CD14-positive monocyte (primary cell): ENCODE measurements around the gene OR2H2. TPM values are rescaled to one million over a fixed set of nuclear protein-coding genes. Genes with fewer than 3 reads are reported as not detected.

ENCODE experiments used
- DNase-seq, 3 donors: peaks; one replicate each; pipeline ENCODE4 v3.0.0-alpha.2; 2011 to 2022
- H2AFZ ChIP-seq: 2 replicates; pipeline ENCODE4 v1.6.0; 2012; ENCODE audit warnings: mild to moderate bottlenecking, low read depth, low read length, inconsistent platforms; ENCODE audit not compliant: insufficient read depth, poor library complexity, severe bottlenecking
- H3K27ac ChIP-seq, 2 donors: 1 replicate in 1 of 2; 2 replicates in 1 of 2; pipeline ENCODE4 v1.5.1; 2012 to 2013; ENCODE audit warnings: low read length in 2 of 2, control low read depth in 1 of 2, inconsistent platforms in 1 of 2, low read depth in 1 of 2, mild to moderate bottlenecking in 1 of 2
- H3K27me3 ChIP-seq, 2 donors: one replicate each; pipeline versions ENCODE4 v1.6.0 to v1.6.1; 2011 to 2013; ENCODE audit warnings: low read length in 2 of 2; ENCODE audit not compliant: control insufficient read depth in 2 of 2, insufficient read depth in 2 of 2
- H3K36me3 ChIP-seq, 2 donors: replicated peaks in 1 of 2; 1 replicate in 1 of 2; 2 replicates in 1 of 2; pipeline versions ENCODE4 v1.5.1 to v1.6.1; 2012 to 2013; ENCODE audit warnings: low read length in 2 of 2, control low read depth in 1 of 2, inconsistent platforms in 1 of 2, mild to moderate bottlenecking in 1 of 2; ENCODE audit not compliant: insufficient read depth in 2 of 2, control insufficient read depth in 1 of 2
- H3K4me1 ChIP-seq, 2 donors: 1 replicate in 1 of 2; 2 replicates in 1 of 2; pipeline versions ENCODE4 v1.5.1 to v1.6.1; 2012 to 2013; ENCODE audit warnings: low read length in 2 of 2, control low read depth in 1 of 2, inconsistent platforms in 1 of 2, mild to moderate bottlenecking in 1 of 2, moderate library complexity in 1 of 2; ENCODE audit not compliant: insufficient read depth in 2 of 2, control insufficient read depth in 1 of 2
- H3K4me2 ChIP-seq: replicated peaks from 2 replicates; pipeline ENCODE3; 2012; ENCODE audit warnings: low read length, moderate library complexity, mild to moderate bottlenecking; ENCODE audit not compliant: poor library complexity, severe bottlenecking; ENCODE audit errors: extremely low read depth
- H3K4me3 ChIP-seq, 3 experiments: fragments of 200-600 bp in 1 of 3; sonication (generic) in 1 of 3; replicated peaks in 1 of 3; 1 replicate in 2 of 3; 2 replicates in 1 of 3; pipeline ENCODE4 v1.5.1; 2011 to 2013; ENCODE audit warnings: low read length in 3 of 3, mild to moderate bottlenecking in 3 of 3, control low read depth in 2 of 3, low read depth in 2 of 3, inconsistent platforms in 1 of 3, moderate library complexity in 1 of 3
- H3K79me2 ChIP-seq: 2 replicates; pipeline ENCODE4 v1.6.0; 2012; ENCODE audit warnings: mild to moderate bottlenecking, control low read depth, inconsistent platforms, low read length, moderate library complexity; ENCODE audit not compliant: insufficient read depth
- H3K9ac ChIP-seq: 2 replicates; pipeline ENCODE4 v1.6.0; 2017; ENCODE audit warnings: low read length, mild to moderate bottlenecking; ENCODE audit not compliant: insufficient read depth, poor library complexity, severe bottlenecking
- H3K9me3 ChIP-seq, 2 donors: replicated peaks in 1 of 2; 1 replicate in 1 of 2; 2 replicates in 1 of 2; pipeline versions ENCODE4 v1.5.1 to v1.6.1; 2012 to 2013; ENCODE audit warnings: low read length in 2 of 2, control low read depth in 1 of 2; ENCODE audit not compliant: control insufficient read depth in 1 of 2, insufficient read depth in 1 of 2
- H4K20me1 ChIP-seq: 2 replicates; pipeline ENCODE4 v1.6.0; 2012; ENCODE audit warnings: mild to moderate bottlenecking, low read length, control low read depth, moderate library complexity; ENCODE audit not compliant: insufficient read depth
- H3K27ac Mint-ChIP-seq, 7 donors: one replicate each; pipeline ENCODE4 v1.8.0; 2020; ENCODE audit warnings: mild to moderate bottlenecking in 7 of 7, mixed read lengths in 7 of 7, moderate library complexity in 6 of 7, inconsistent platforms in 2 of 7
- H3K27me3 Mint-ChIP-seq, 3 donors: one replicate each; pipeline ENCODE4 v1.8.0; 2021 to 2022; ENCODE audit warnings: low read depth in 3 of 3, mild to moderate bottlenecking in 3 of 3, mixed read lengths in 3 of 3, moderate library complexity in 3 of 3, inconsistent platforms in 1 of 3
- H3K36me3 Mint-ChIP-seq, 2 donors: one replicate each; pipeline ENCODE4 v1.8.0; 2020; ENCODE audit warnings: mixed read lengths in 2 of 2, inconsistent platforms in 1 of 2, mild to moderate bottlenecking in 1 of 2
- H3K4me1 Mint-ChIP-seq: one replicate; pipeline ENCODE4 v1.8.0; 2020; ENCODE audit warnings: mild to moderate bottlenecking, mixed read lengths
- H3K4me3 Mint-ChIP-seq, 2 donors: one replicate each; pipeline ENCODE4 v1.8.0; 2020; ENCODE audit warnings: mild to moderate bottlenecking in 2 of 2, mixed read lengths in 2 of 2, moderate library complexity in 1 of 2
- H3K9me3 Mint-ChIP-seq, 7 donors: one replicate each; pipeline ENCODE4 v1.8.0; 2020 to 2022; ENCODE audit warnings: mixed read lengths in 7 of 7, mild to moderate bottlenecking in 6 of 7, moderate library complexity in 6 of 7, inconsistent platforms in 2 of 7
- WGBS: methylation state at CpG from one replicate; pipeline ENCODE4 v1.1.5; 2013; ENCODE audit warnings: missing lambda C conversion rate; ENCODE audit not compliant: insufficient coverage; 5-methylcytosine and 5-hydroxymethylcytosine counted together
- intact Hi-C, 2 donors: fragments of 100-400 bp; cut with micrococcal nuclease; formaldehyde crosslinking; loops; one replicate each; pipeline versions ENCODE4 v1.15.0 to v1.15.1; 2023
- polyA plus RNA-seq, 3 donors: library from polyadenylated mRNA; depleted of rRNA in 1 of 3; unstranded in 2 of 3; stranded (reverse) in 1 of 3; fragments of 300-500 nt in 2 of 3; fragments of >200 nt in 1 of 3; fragmentation: Illumina TruSeq in 2 of 3; gene quantifications; 1 replicate in 2 of 3; 2 replicates in 1 of 3; pipeline ENCODE4 v1.2.3, GENCODE V29; 2012 to 2021
- TF ChIP-seq, protein P1 (sequence below): fragments of 200-600 bp; IDR thresholded peaks from one replicate; pipeline ENCODE4 v1.8.0; 2022; ENCODE audit warnings: antibody characterized with exemption, mild to moderate bottlenecking

The OR2H2 gene
- polyA plus RNA-seq, 3 donors = not detected

DNA sequence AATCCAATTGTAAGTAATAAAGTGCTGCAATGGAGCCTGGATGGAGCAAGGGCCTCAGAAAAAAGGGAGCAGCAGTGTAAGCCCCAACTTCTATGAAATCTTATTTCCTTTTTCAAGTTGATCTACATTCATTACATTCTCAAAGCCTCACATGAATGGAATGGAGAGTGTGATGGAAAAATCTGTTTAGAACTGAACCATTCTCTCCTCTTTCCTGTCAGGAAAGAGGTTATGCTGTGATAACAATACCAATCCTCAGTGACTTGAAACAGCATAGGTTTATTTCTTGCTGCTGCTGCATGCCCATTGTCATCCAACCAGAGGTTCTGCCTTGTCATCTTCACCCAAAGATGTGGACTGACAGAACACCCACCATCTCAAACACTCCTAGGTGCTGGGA, 8.9 kb upstream of the OR2H2 start:
- H3K4me1 ChIP-seq = no peaks in the 10 kb centered on the region
- intact Hi-C loops = no loop called here
- no peaks in the 10 kb centered on the region for H3K27me3 ChIP-seq
- no peak for DNase-seq
- H3K4me3 ChIP-seq = no peak overlapping the region
- H3K36me3 ChIP-seq = no peaks in the 10 kb centered on the region
- H3K79me2 ChIP-seq = no peaks in the 10 kb centered on the region
- TF ChIP-seq, protein P1, sequence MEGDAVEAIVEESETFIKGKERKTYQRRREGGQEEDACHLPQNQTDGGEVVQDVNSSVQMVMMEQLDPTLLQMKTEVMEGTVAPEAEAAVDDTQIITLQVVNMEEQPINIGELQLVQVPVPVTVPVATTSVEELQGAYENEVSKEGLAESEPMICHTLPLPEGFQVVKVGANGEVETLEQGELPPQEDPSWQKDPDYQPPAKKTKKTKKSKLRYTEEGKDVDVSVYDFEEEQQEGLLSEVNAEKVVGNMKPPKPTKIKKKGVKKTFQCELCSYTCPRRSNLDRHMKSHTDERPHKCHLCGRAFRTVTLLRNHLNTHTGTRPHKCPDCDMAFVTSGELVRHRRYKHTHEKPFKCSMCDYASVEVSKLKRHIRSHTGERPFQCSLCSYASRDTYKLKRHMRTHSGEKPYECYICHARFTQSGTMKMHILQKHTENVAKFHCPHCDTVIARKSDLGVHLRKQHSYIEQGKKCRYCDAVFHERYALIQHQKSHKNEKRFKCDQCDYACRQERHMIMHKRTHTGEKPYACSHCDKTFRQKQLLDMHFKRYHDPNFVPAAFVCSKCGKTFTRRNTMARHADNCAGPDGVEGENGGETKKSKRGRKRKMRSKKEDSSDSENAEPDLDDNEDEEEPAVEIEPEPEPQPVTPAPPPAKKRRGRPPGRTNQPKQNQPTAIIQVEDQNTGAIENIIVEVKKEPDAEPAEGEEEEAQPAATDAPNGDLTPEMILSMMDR = no peak
- Mint-ChIP-seq H3K27ac (no peak overlapping the region), H3K9me3 (peaks cover 0 to 3% (median 0%) of the 10 kb centered on the region in 7 donors), H3K36me3 (no peaks in the 10 kb centered on the region), H3K4me1 (no peaks in the 10 kb centered on the region), H3K4me3 (no peak overlapping the region), H3K27me3 (peaks cover 6 to 18% (median 6%) of the 10 kb centered on the region in 3 donors)
- H2AFZ ChIP-seq = no peak overlapping the region
- H3K9ac ChIP-seq = no peak overlapping the region
- H3K9me3 ChIP-seq = no peaks in the 10 kb centered on the region
- H3K4me2 ChIP-seq = no peak overlapping the region
- no peaks in the 10 kb centered on the region for H4K20me1 ChIP-seq
- H3K27ac ChIP-seq = no peak overlapping the region

DNA sequence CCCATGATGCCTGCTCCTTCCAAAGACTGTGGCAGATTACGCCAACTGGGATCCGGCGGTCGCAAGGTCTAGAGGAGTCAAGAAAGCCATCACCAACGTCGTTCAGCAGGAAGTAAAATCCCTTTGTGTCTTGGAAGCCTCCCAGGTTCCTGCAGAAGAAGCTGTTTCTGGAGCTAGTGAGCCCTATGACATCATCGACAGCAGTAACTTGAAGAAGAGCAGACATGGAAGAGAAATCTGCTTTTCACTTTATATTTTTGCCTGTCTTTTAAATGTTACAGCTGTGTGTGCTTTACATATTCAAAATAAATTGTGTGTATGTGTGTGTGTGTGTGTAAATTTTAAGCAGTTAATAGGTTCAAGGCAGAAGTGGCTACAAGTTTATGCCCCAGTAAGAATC, 7.4 kb upstream of the OR2H2 start:
- Histone ChIP-seq H4K20me1 (no peaks in the 10 kb centered on the region), H3K79me2 (no peaks in the 10 kb centered on the region), H3K9me3 (no peaks in the 10 kb centered on the region), H3K4me3 (no peak overlapping the region), H3K36me3 (no peaks in the 10 kb centered on the region), H3K9ac (no peak overlapping the region), H3K4me2 (no peak overlapping the region), H2AFZ (no peak overlapping the region), H3K4me1 (no peaks in the 10 kb centered on the region), H3K27ac (no peak overlapping the region), H3K27me3 (no peaks in the 10 kb centered on the region)
- Mint-ChIP-seq H3K9me3 (peaks cover 0 to 3% (median 0%) of the 10 kb centered on the region in 7 donors), H3K36me3 (no peaks in the 10 kb centered on the region), H3K4me3 (no peak overlapping the region), H3K27me3 (peaks cover 3 to 11% (median 7%) of the 10 kb centered on the region in 3 donors), H3K27ac (no peak overlapping the region), H3K4me1 (no peaks in the 10 kb centered on the region)
- intact Hi-C loops = no loop called here
- TF ChIP-seq, protein P1 = no peak
- 80% methylated on average over 6 of the region's 7 CpGs for WGBS
- DNase-seq = no peak
